Measurements from ENCODE around the gene MCM8.

The MCM8 gene

DNA sequence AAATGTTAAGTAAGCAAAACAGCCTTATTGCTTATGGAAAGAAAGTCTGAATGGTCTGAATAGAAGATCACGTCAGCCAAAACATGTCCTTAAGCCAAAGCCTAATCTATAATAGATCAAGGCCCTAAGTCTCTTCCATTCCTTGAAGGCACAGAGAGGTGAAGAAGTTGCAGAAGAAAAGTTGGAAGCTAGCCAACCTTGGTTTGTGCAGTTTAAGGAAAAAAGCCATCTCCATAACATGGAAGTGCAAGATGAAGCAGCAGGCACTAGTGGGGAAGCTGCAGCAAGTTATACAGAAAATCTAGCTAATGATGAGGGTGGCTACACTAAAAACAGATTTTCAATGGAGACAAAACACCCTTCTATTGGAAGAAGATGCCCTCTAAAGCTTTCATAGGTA is 74.3 kb downstream of the MCM8 start:
- Histone ChIP-seq H3K9me3 (replicated peaks in 1 of 2; ENCODE audit: control insufficient read depth in 2 of 2, insufficient read depth in 1 of 2, low read depth in 1 of 2, low read length in 2 of 2) (peaks cover 5 to 39% of the 10 kb centered on the region in 2 donors), H3K27ac (replicated peaks; ENCODE audit: low read length) (no peak overlapping the region), H3K4ac (ENCODE audit: low read length) (no peak overlapping the region), H3K4me1 (ENCODE audit: control insufficient read depth in 2 of 2, insufficient read depth in 1 of 2, low read depth in 1 of 2, low read length in 2 of 2) (no peaks in the 10 kb centered on the region), H3K14ac (ENCODE audit: low read length) (no peak overlapping the region), H3K79me1 (ENCODE audit: low read depth, low read length) (no peaks in the 10 kb centered on the region), H2AFZ (ENCODE audit: low read length) (no peak overlapping the region), H4K8ac (ENCODE audit: low read depth, low read length) (no peak overlapping the region), H2BK120ac (ENCODE audit: low read depth, low read length) (no peak overlapping the region), H2BK15ac (ENCODE audit: low read length) (no peak overlapping the region), H2AK5ac (ENCODE audit: low read depth, low read length) (no peak overlapping the region), H3K23ac (ENCODE audit: low read depth, low read length, poor library complexity) (no peak overlapping the region), H3K9ac (ENCODE audit: low read depth, low read length, poor library complexity) (no peak overlapping the region), H3K36me3 (replicated peaks in 1 of 2; ENCODE audit: control insufficient read depth in 2 of 2, insufficient read depth in 2 of 2, low read length in 2 of 2) (peaks cover 12 to 72% of the 10 kb centered on the region in 2 donors), H4K91ac (ENCODE audit: low read depth, low read length, poor library complexity) (no peak overlapping the region), H3K27me3 (ENCODE audit: control insufficient read depth in 3 of 3, insufficient read depth in 3 of 3, low read depth in 1 of 3, low read length in 3 of 3) (no peaks in the 10 kb centered on the region), H2BK12ac (ENCODE audit: low read length) (no peak overlapping the region), H3K4me2 (ENCODE audit: insufficient read depth, low read length, poor library complexity, severe bottlenecking) (no peak overlapping the region), H2BK5ac (ENCODE audit: low read length) (no peak overlapping the region), H3K4me3 (ENCODE audit: low read length in 2 of 2) (no peak overlapping the region), H3K18ac (ENCODE audit: low read length) (no peak overlapping the region)
- no CpG with 5 or more reads among the region's 1 CpG for WGBS, 2 donors (ENCODE audit: extremely low coverage in 2 of 2, insufficient read length in 2 of 2, insufficient replicate concordance in 1 of 2)
- DNase-seq (ENCODE audit: low spot score) = no peak

DNA sequence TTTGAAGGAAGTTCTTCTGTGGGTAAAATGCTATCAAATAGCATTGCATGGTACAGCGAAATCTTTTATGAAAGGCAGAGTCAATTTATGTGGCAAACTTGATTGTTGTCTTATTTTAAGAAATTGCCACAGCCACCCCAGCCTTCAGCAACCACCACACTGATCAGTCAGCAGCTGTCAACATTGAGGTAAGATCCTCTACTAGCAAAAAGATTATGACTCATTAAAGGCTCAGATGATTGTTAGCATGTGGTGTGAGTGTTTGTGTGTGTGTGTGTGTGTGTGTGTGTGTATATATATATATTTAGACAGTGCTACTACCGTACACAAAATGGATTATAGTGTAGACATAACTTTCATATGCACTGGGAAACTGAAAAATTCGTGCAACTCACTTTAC is 75.6 kb downstream of the MCM8 start:
- H3K79me1 ChIP-seq (ENCODE audit: low read depth, low read length) = no peaks in the 10 kb centered on the region
- H2AK5ac ChIP-seq (ENCODE audit: low read depth, low read length) = no peak overlapping the region
- no peak overlapping the region for H2BK5ac ChIP-seq (ENCODE audit: low read length)
- H3K4me1 ChIP-seq (ENCODE audit: control insufficient read depth in 2 of 2, insufficient read depth in 1 of 2, low read depth in 1 of 2, low read length in 2 of 2) = no peaks in the 10 kb centered on the region
- H3K4me3 ChIP-seq (ENCODE audit: low read length in 2 of 2) = no peak overlapping the region
- no CpG with 5 or more reads among the region's 3 CpGs for WGBS, 2 donors (ENCODE audit: extremely low coverage in 2 of 2, insufficient read length in 2 of 2, insufficient replicate concordance in 1 of 2)
- no peak overlapping the region for H3K4ac ChIP-seq (ENCODE audit: low read length)
- no peak overlapping the region for H3K14ac ChIP-seq (ENCODE audit: low read length)
- no peak overlapping the region for H4K91ac ChIP-seq (ENCODE audit: low read depth, low read length, poor library complexity)
- no peak overlapping the region for H3K9ac ChIP-seq (ENCODE audit: low read depth, low read length, poor library complexity)
- no peak overlapping the region for H3K4me2 ChIP-seq (ENCODE audit: insufficient read depth, low read length, poor library complexity, severe bottlenecking)
- no peak overlapping the region for H3K18ac ChIP-seq (ENCODE audit: low read length)
- no peak overlapping the region for H4K8ac ChIP-seq (ENCODE audit: low read depth, low read length)
- H3K27me3 ChIP-seq (ENCODE audit: control insufficient read depth in 3 of 3, insufficient read depth in 3 of 3, low read depth in 1 of 3, low read length in 3 of 3) = no peaks in the 10 kb centered on the region
- no peak overlapping the region for H3K27ac ChIP-seq (replicated peaks; ENCODE audit: low read length)
- H3K36me3 ChIP-seq (replicated peaks in 1 of 2; ENCODE audit: control insufficient read depth in 2 of 2, insufficient read depth in 2 of 2, low read length in 2 of 2) = peaks cover 12 to 63% of the 10 kb centered on the region in 2 donors
- no peak overlapping the region for H2BK15ac ChIP-seq (ENCODE audit: low read length)
- H3K23ac ChIP-seq (ENCODE audit: low read depth, low read length, poor library complexity) = no peak overlapping the region
- no peak overlapping the region for H2AFZ ChIP-seq (ENCODE audit: low read length)
- no peak overlapping the region for H2BK120ac ChIP-seq (ENCODE audit: low read depth, low read length)
- no peak for DNase-seq (ENCODE audit: low spot score)
- peaks cover 5 to 38% of the 10 kb centered on the region in 2 donors for H3K9me3 ChIP-seq (replicated peaks in 1 of 2; ENCODE audit: control insufficient read depth in 2 of 2, insufficient read depth in 1 of 2, low read depth in 1 of 2, low read length in 2 of 2)
- no peak overlapping the region for H2BK12ac ChIP-seq (ENCODE audit: low read length)

DNA sequence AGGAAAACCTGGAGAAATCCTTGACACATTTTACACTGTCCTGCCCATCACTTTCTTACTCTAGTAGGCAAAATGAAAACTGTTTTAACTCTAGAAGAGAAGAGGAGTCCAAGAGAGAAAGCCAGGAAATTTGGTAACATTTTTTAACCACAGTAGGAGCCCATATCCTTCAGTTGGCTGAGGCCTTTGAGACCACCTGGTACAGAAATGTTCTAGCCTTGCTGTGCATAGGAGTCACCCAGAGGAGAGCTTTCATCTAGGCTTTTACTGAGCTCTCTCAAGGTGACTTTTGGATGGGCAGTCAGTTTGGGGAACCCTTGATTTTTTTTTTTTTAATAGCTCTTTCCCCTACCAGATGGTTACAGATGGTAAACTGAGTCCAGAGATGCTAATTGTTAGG is 78.4 kb downstream of the MCM8 start:
- Histone ChIP-seq H3K4me2 (ENCODE audit: insufficient read depth, low read length, poor library complexity, severe bottlenecking) (no peak overlapping the region), H3K9me3 (replicated peaks in 1 of 2; ENCODE audit: control insufficient read depth in 2 of 2, insufficient read depth in 1 of 2, low read depth in 1 of 2, low read length in 2 of 2) (peaks cover 5 to 26% of the 10 kb centered on the region in 2 donors), H3K27me3 (ENCODE audit: control insufficient read depth in 3 of 3, insufficient read depth in 3 of 3, low read depth in 1 of 3, low read length in 3 of 3) (no peaks in the 10 kb centered on the region), H2BK120ac (ENCODE audit: low read depth, low read length) (no peak overlapping the region), H2AFZ (ENCODE audit: low read length) (no peak overlapping the region), H2BK12ac (ENCODE audit: low read length) (no peak overlapping the region), H3K4me1 (ENCODE audit: control insufficient read depth in 2 of 2, insufficient read depth in 1 of 2, low read depth in 1 of 2, low read length in 2 of 2) (no peaks in the 10 kb centered on the region), H2BK15ac (ENCODE audit: low read length) (no peak overlapping the region), H3K27ac (replicated peaks; ENCODE audit: low read length) (no peak overlapping the region), H4K91ac (ENCODE audit: low read depth, low read length, poor library complexity) (no peak overlapping the region), H2AK5ac (ENCODE audit: low read depth, low read length) (no peak overlapping the region), H3K14ac (ENCODE audit: low read length) (no peak overlapping the region), H3K23ac (ENCODE audit: low read depth, low read length, poor library complexity) (no peak overlapping the region), H3K9ac (ENCODE audit: low read depth, low read length, poor library complexity) (no peak overlapping the region), H3K4me3 (ENCODE audit: low read length in 2 of 2) (no peak overlapping the region), H3K4ac (ENCODE audit: low read length) (no peak overlapping the region), H2BK5ac (ENCODE audit: low read length) (no peak overlapping the region), H3K36me3 (replicated peaks in 1 of 2; ENCODE audit: control insufficient read depth in 2 of 2, insufficient read depth in 2 of 2, low read length in 2 of 2) (peaks cover 9 to 60% of the 10 kb centered on the region in 2 donors), H3K79me1 (ENCODE audit: low read depth, low read length) (no peaks in the 10 kb centered on the region), H4K8ac (ENCODE audit: low read depth, low read length) (no peak overlapping the region), H3K18ac (ENCODE audit: low read length) (no peak overlapping the region)
- DNase-seq (ENCODE audit: low spot score) = no peak

DNA sequence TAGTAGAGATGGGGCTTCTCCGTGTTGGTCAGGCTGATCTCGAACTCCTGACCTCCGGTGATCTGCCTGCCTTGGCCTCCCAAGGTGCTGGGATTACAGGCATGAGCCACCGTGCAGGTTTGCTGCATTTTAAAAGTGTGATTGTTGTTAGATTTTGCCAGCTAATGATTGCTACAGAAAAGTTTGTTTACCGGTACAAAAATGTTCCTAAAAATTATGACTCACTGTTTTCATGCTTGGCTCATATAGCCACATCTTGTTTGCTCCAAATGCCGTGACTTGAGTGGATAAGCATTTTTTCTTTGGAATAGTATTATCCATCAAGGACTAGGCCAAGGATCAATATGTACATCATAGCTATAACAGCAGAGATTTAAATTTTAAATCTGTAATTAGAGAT is 79.1 kb downstream of the MCM8 start:
- H3K36me3 ChIP-seq (replicated peaks in 1 of 2; ENCODE audit: control insufficient read depth in 2 of 2, insufficient read depth in 2 of 2, low read length in 2 of 2) = peaks cover 5 to 60% of the 10 kb centered on the region in 2 donors
- WGBS, 2 donors (ENCODE audit: extremely low coverage in 2 of 2, insufficient read length in 2 of 2, insufficient replicate concordance in 1 of 2) = no CpG with 5 or more reads among the region's 6 CpGs
- no peak overlapping the region for H3K4me3 ChIP-seq (ENCODE audit: low read length in 2 of 2)

More for the DNA sequence above, 79.1 kb downstream of the MCM8 start:
- H3K4me1 ChIP-seq (ENCODE audit: control insufficient read depth in 2 of 2, insufficient read depth in 1 of 2, low read depth in 1 of 2, low read length in 2 of 2) = no peaks in the 10 kb centered on the region
- H3K27me3 ChIP-seq (ENCODE audit: control insufficient read depth in 3 of 3, insufficient read depth in 3 of 3, low read depth in 1 of 3, low read length in 3 of 3) = no peaks in the 10 kb centered on the region
- H3K27ac ChIP-seq (replicated peaks; ENCODE audit: low read length) = no peak overlapping the region
- DNase-seq (ENCODE audit: low spot score) = no peak
- H3K18ac ChIP-seq (ENCODE audit: low read length) = no peak overlapping the region
- H3K79me1 ChIP-seq (ENCODE audit: low read depth, low read length) = no peaks in the 10 kb centered on the region
- peaks cover 5 to 18% of the 10 kb centered on the region in 2 donors for H3K9me3 ChIP-seq (replicated peaks in 1 of 2; ENCODE audit: control insufficient read depth in 2 of 2, insufficient read depth in 1 of 2, low read depth in 1 of 2, low read length in 2 of 2)
- no peak overlapping the region for H3K9ac ChIP-seq (ENCODE audit: low read depth, low read length, poor library complexity)
- H2AK5ac ChIP-seq (ENCODE audit: low read depth, low read length) = no peak overlapping the region
- H4K91ac ChIP-seq (ENCODE audit: low read depth, low read length, poor library complexity) = no peak overlapping the region
- H3K4ac ChIP-seq (ENCODE audit: low read length) = no peak overlapping the region
- no peak overlapping the region for H3K4me2 ChIP-seq (ENCODE audit: insufficient read depth, low read length, poor library complexity, severe bottlenecking)
- no peak overlapping the region for H3K14ac ChIP-seq (ENCODE audit: low read length)
- no peak overlapping the region for H2BK12ac ChIP-seq (ENCODE audit: low read length)
- no peak overlapping the region for H4K8ac ChIP-seq (ENCODE audit: low read depth, low read length)
- H2BK15ac ChIP-seq (ENCODE audit: low read length) = no peak overlapping the region
- H2BK5ac ChIP-seq (ENCODE audit: low read length) = no peak overlapping the region
- H3K23ac ChIP-seq (ENCODE audit: low read depth, low read length, poor library complexity) = no peak overlapping the region
- H2BK120ac ChIP-seq (ENCODE audit: low read depth, low read length) = no peak overlapping the region
- no peak overlapping the region for H2AFZ ChIP-seq (ENCODE audit: low read length)
